HAP-1 (cell line): ENCODE results near the gene FUCA2.
"Not testable (repeated sequence)": the region's sequence is repeated elsewhere in the genome, so short reads cannot be mapped to it uniquely, and the experiment has no call there.

Source experiments
- DNase-seq, 2 experiments: peaks; one replicate each; pipeline ENCODE4 v3.0.0-alpha.2; 2016 to 2020; ENCODE audit warnings: low spot score in 2 of 2
- H3K27me3 ChIP-seq: fragments of 250-450 bp; sonication (Bioruptor Pico); 2 replicates; pipeline ENCODE4 v1.5.1; 2020; ENCODE audit warnings: low read depth, mild to moderate bottlenecking, moderate library complexity
- H3K36me3 ChIP-seq: fragments of 250-450 bp; sonication (Bioruptor Pico); replicated peaks from 2 replicates; pipeline ENCODE4 v1.5.1; 2020; ENCODE audit warnings: mild to moderate bottlenecking
- H3K4me1 ChIP-seq: fragments of 250-450 bp; sonication (Bioruptor Pico); 2 replicates; pipeline ENCODE4 v1.5.1; 2020; ENCODE audit warnings: mild to moderate bottlenecking
- H3K4me3 ChIP-seq: fragments of 250-450 bp; sonication (Bioruptor Pico); 2 replicates; pipeline ENCODE4 v1.5.1; 2020; ENCODE audit warnings: mild to moderate bottlenecking, moderate library complexity
- H3K9me3 ChIP-seq: fragments of 250-450 bp; sonication (Bioruptor Pico); 2 replicates; pipeline ENCODE4 v1.5.1; 2020; ENCODE audit warnings: mild to moderate bottlenecking, moderate library complexity
- in situ Hi-C: fragments of 300-500 bp; cut with MboI; formaldehyde crosslinking; loops from 3 replicates; pipeline ENCODE4 v1.14.3; 2020; ENCODE audit warnings: low sequenced_read_pairs, inconsistent platforms, mixed read lengths

The FUCA2 gene

GRCh38 chr6:143527677-143528076 is 16.2 kb upstream of the FUCA2 start:
- Histone ChIP-seq H3K9me3 (peaks cover 8% of the 10 kb centered on the region; the same call in 1 of the 2 replicates), H3K36me3 (no peaks in the 10 kb centered on the region), H3K4me3 (no peak overlapping the region), H3K27me3 (peaks cover 57% of the 10 kb centered on the region), H3K4me1 (no peaks in the 10 kb centered on the region)
- in situ Hi-C loops = no loop called here
- DNase-seq = no peak

GRCh38 chr6:143525356-143525755 is 13.8 kb upstream of the FUCA2 start:
- Histone ChIP-seq H3K36me3 (no peaks in the 10 kb centered on the region), H3K4me1 (peaks cover 7% of the 10 kb centered on the region), H3K9me3 (peaks cover 8% of the 10 kb centered on the region; the same call in 1 of the 2 replicates), H3K4me3 (no peak overlapping the region), H3K27me3 (peaks cover 54% of the 10 kb centered on the region)
- in situ Hi-C loops = no loop called here
- DNase-seq = no peak

GRCh38 chr6:143522039-143522600 is 10.6 kb upstream of the FUCA2 start:
- Histone ChIP-seq H3K27me3 (peaks cover 78% of the 10 kb centered on the region), H3K4me1 (peaks cover 7% of the 10 kb centered on the region), H3K36me3 (no peaks in the 10 kb centered on the region), H3K9me3 (peaks cover 14% of the 10 kb centered on the region), H3K4me3 (no peak overlapping the region)
- peak; percentile 59 to 93 for DNase-seq
- in situ Hi-C loops = no loop called here

GRCh38 chr6:143517447-143517773 is 5.9 kb upstream of the FUCA2 start:
- in situ Hi-C loops = no loop called here
- no peaks in the 10 kb centered on the region for H3K36me3 ChIP-seq
- peaks cover 78% of the 10 kb centered on the region for H3K27me3 ChIP-seq

GRCh38 chr6:143516690-143517446 is 5.3 kb upstream of the FUCA2 start:
- Histone ChIP-seq H3K36me3 (no peaks in the 10 kb centered on the region), H3K9me3 (peaks cover 6% of the 10 kb centered on the region; the same call in 1 of the 2 replicates), H3K4me3 (no peak overlapping the region), H3K27me3 (peaks cover 78% of the 10 kb centered on the region), H3K4me1 (peaks cover 8% of the 10 kb centered on the region)
- in situ Hi-C loops = no loop called here
- no peak for DNase-seq

More at GRCh38 chr6:143517447-143517773, 5.9 kb upstream of the FUCA2 start:
- no peak for DNase-seq
- H3K4me1 ChIP-seq = peaks cover 9% of the 10 kb centered on the region
- peaks cover 6% of the 10 kb centered on the region; the same call in 1 of the 2 replicates for H3K9me3 ChIP-seq
- no peak overlapping the region for H3K4me3 ChIP-seq

- Histone ChIP-seq H3K27me3 (peaks cover 73% of the 10 kb centered on the region), H3K36me3 (no peaks in the 10 kb centered on the region), H3K9me3 (peaks cover 6% of the 10 kb centered on the region; the same call in 1 of the 2 replicates), H3K4me3 (no peak overlapping the region), H3K4me1 (peaks cover 12% of the 10 kb centered on the region)
- DNase-seq = no peak
- in situ Hi-C loops = no loop called here
These were observed 4.3 kb upstream of the FUCA2 start for GRCh38 chr6:143515766-143516355.

GRCh38 chr6:143515061-143515760 is 3.7 kb upstream of the FUCA2 start:
- H3K36me3 ChIP-seq = no peaks in the 10 kb centered on the region
- in situ Hi-C loops = no loop called here
- H3K9me3 ChIP-seq = peaks cover 5% of the 10 kb centered on the region; the same call in 1 of the 2 replicates
- no peak overlapping the region for H3K4me3 ChIP-seq
- H3K4me1 ChIP-seq = peaks cover 15% of the 10 kb centered on the region
- H3K27me3 ChIP-seq = peaks cover 67% of the 10 kb centered on the region
- no peak for DNase-seq

- Histone ChIP-seq H3K4me1 (peaks cover 23% of the 10 kb centered on the region), H3K9me3 (no peaks in the 10 kb centered on the region), H3K36me3 (no peaks in the 10 kb centered on the region), H3K4me3 (no peak overlapping the region), H3K27me3 (peaks cover 49% of the 10 kb centered on the region)
- DNase-seq = peak in 1 of 2 experiments; percentile 50
- in situ Hi-C loops = no loop called here
These were observed 1.9 kb upstream of the FUCA2 start for GRCh38 chr6:143513410-143513809.

- H3K4me3 ChIP-seq = peak overlapping the region; percentile 46
- DNase-seq, H3K36me3 ChIP-seq, in situ Hi-C loops, H3K9me3 ChIP-seq: not testable (repeated sequence)
- H3K4me1 ChIP-seq = peaks cover 19% of the 10 kb centered on the region
- H3K27me3 ChIP-seq = peaks cover 20% of the 10 kb centered on the region
These were observed 1.2 kb downstream of the FUCA2 start for GRCh38 chr6:143510326-143510725.

- H3K9me3 ChIP-seq = no peaks in the 10 kb centered on the region
These were observed 4.0 kb downstream of the FUCA2 start for GRCh38 chr6:143507358-143508145.

GRCh38 chr6:143506620-143507019 is 4.9 kb downstream of the FUCA2 start:
- peaks cover 6% of the 10 kb centered on the region; the same call in 1 of the 2 replicates for H3K36me3 ChIP-seq
- H3K4me3 ChIP-seq = no peak overlapping the region
- H3K4me1 ChIP-seq = peaks cover 15% of the 10 kb centered on the region
- no peaks in the 10 kb centered on the region for H3K27me3 ChIP-seq
- in situ Hi-C loops = no loop called here
- no peak for DNase-seq
- H3K9me3 ChIP-seq = no peaks in the 10 kb centered on the region

More at GRCh38 chr6:143507358-143508145, 4.0 kb downstream of the FUCA2 start:
- Histone ChIP-seq H3K27me3 (no peaks in the 10 kb centered on the region), H3K36me3 (0 out of 2 replicates have a peak, but pooled peaks cover 3% of the 10 kb centered on the region), H3K4me3 (no peak overlapping the region), H3K4me1 (peaks cover 19% of the 10 kb centered on the region)
- in situ Hi-C loops = no loop called here
- no peak for DNase-seq

GRCh38 chr6:143506199-143506598 is 5.3 kb downstream of the FUCA2 start:
- in situ Hi-C loops = no loop called here
- no peak overlapping the region for H3K4me3 ChIP-seq
- peaks cover 10% of the 10 kb centered on the region; the same call in 1 of the 2 replicates for H3K36me3 ChIP-seq
- peaks cover 14% of the 10 kb centered on the region for H3K4me1 ChIP-seq
- no peaks in the 10 kb centered on the region for H3K27me3 ChIP-seq
- H3K9me3 ChIP-seq = no peaks in the 10 kb centered on the region
- DNase-seq = no peak

GRCh38 chr6:143505537-143505936 is 6.0 kb downstream of the FUCA2 start:
- Histone ChIP-seq H3K36me3 (peaks cover 14% of the 10 kb centered on the region; the same call in 1 of the 2 replicates), H3K4me3 (no peak overlapping the region), H3K4me1 (peaks cover 7% of the 10 kb centered on the region; the same call in 1 of the 2 replicates), H3K9me3 (no peaks in the 10 kb centered on the region), H3K27me3 (no peaks in the 10 kb centered on the region)
- in situ Hi-C loops = no loop called here
- DNase-seq = no peak
